GM19025 (cell line): ENCODE measurements around the gene ANKRD11.
"Not testable (repeated sequence)": the region's sequence is repeated elsewhere in the genome, so short reads cannot be mapped to it uniquely, and the experiment has no call there.

Experiments used
- ATAC-seq: cut with Tn5 transposase; IDR thresholded peaks from one replicate; pipeline ENCODE4 v1.9.1; 2021; ENCODE audit warnings: mild to moderate bottlenecking, low read depth, moderate library complexity; ENCODE audit not compliant: unreplicated experiment

ANKRD11 gene

GRCh38 chr16:89257281-89257731 is 233.1 kb downstream of the ANKRD11 start:
- ATAC-seq = no peak

- no peak for ATAC-seq
These were observed 233.6 kb downstream of the ANKRD11 start for GRCh38 chr16:89256651-89257254.

GRCh38 chr16:89253548-89254287 is 236.6 kb downstream of the ANKRD11 start:
- ATAC-seq = no peak

- no peak for ATAC-seq
These were observed 242.0 kb downstream of the ANKRD11 start for GRCh38 chr16:89248196-89248982.

- ATAC-seq = peak; percentile 12
These were observed 242.7 kb downstream of the ANKRD11 start for GRCh38 chr16:89247734-89248075.

- ATAC-seq = peak; percentile 48
These were observed 243.2 kb downstream of the ANKRD11 start for GRCh38 chr16:89246903-89247733.

GRCh38 chr16:89246383-89246902 is 243.9 kb downstream of the ANKRD11 start:
- ATAC-seq = no peak

GRCh38 chr16:89244754-89245153 is 245.6 kb downstream of the ANKRD11 start:
- ATAC-seq = no peak

GRCh38 chr16:89244264-89244663 is 246.1 kb downstream of the ANKRD11 start:
- not testable (repeated sequence) for ATAC-seq

GRCh38 chr16:89243664-89244063 is 246.7 kb downstream of the ANKRD11 start:
- ATAC-seq = no peak

GRCh38 chr16:89242795-89243200 is 247.6 kb downstream of the ANKRD11 start:
- ATAC-seq = no peak

- ATAC-seq = peak; percentile 46
These were observed 249.0 kb downstream of the ANKRD11 start for GRCh38 chr16:89241187-89242007.

- ATAC-seq = no peak
These were observed 252.6 kb downstream of the ANKRD11 start for GRCh38 chr16:89237733-89238132.

- ATAC-seq = no peak
These were observed 256.5 kb downstream of the ANKRD11 start for GRCh38 chr16:89233678-89234490.

GRCh38 chr16:89232107-89232506 is 258.3 kb downstream of the ANKRD11 start:
- no peak for ATAC-seq

- ATAC-seq = no peak
These were observed 260.1 kb downstream of the ANKRD11 start for GRCh38 chr16:89230255-89230654.

GRCh38 chr16:89224665-89225064 is 265.7 kb downstream of the ANKRD11 start:
- ATAC-seq = no peak

GRCh38 chr16:89222931-89223330 is 267.4 kb downstream of the ANKRD11 start:
- ATAC-seq = no peak

GRCh38 chr16:89221604-89222003 is 268.8 kb downstream of the ANKRD11 start:
- ATAC-seq = no peak
